ENCODE data around the gene ANKRD49.

Gene ANKRD49

GRCh38 chr11:94459576-94459975 is 34.2 kb upstream of the ANKRD49 start:
- Histone ChIP-seq H3K36me3 (ENCODE audit: insufficient read depth, low read length) (0 out of 2 replicates have a peak, but pooled peaks cover 17% of the 10 kb centered on the region), H3K4me3 (ENCODE audit: low read depth, low read length) (no peak overlapping the region), H3K79me2 (ENCODE audit: control insufficient read depth, insufficient read depth, low read length, unreplicated experiment) (no peaks in the 10 kb centered on the region)

GRCh38 chr11:94469416-94469815 is 24.4 kb upstream of the ANKRD49 start:
- Histone ChIP-seq H3K36me3 (ENCODE audit: insufficient read depth, low read length) (peaks cover 8% of the 10 kb centered on the region; the same call in 1 of the 2 replicates), H3K4me3 (ENCODE audit: low read depth, low read length) (no peak overlapping the region), H2AFZ (ENCODE audit: low read length, unreplicated experiment) (no peak overlapping the region), H3K27ac (ENCODE audit: low read depth, low read length) (no peak overlapping the region), H3K4me1 (ENCODE audit: control insufficient read depth, insufficient read depth, low read length, unreplicated experiment) (no peaks in the 10 kb centered on the region), H3K27me3 (ENCODE audit: insufficient read depth, low read length) (no peaks in the 10 kb centered on the region), H3K79me2 (ENCODE audit: control insufficient read depth, insufficient read depth, low read length, unreplicated experiment) (no peaks in the 10 kb centered on the region)

More at GRCh38 chr11:94459576-94459975, 34.2 kb upstream of the ANKRD49 start:
- no peak overlapping the region for H3K27ac ChIP-seq (ENCODE audit: low read depth, low read length)
- H2AFZ ChIP-seq (ENCODE audit: low read length, unreplicated experiment), result no peak overlapping the region
- no peaks in the 10 kb centered on the region for H3K27me3 ChIP-seq (ENCODE audit: insufficient read depth, low read length)
- no peaks in the 10 kb centered on the region for H3K4me1 ChIP-seq (ENCODE audit: control insufficient read depth, insufficient read depth, low read length, unreplicated experiment)

- Histone ChIP-seq H3K36me3 (ENCODE audit: insufficient read depth, low read length) (0 out of 2 replicates have a peak, but pooled peaks cover 3% of the 10 kb centered on the region), H2AFZ (ENCODE audit: low read length, unreplicated experiment) (no peak overlapping the region), H3K27me3 (ENCODE audit: insufficient read depth, low read length) (no peaks in the 10 kb centered on the region), H3K27ac (ENCODE audit: low read depth, low read length) (no peak overlapping the region), H3K4me1 (ENCODE audit: control insufficient read depth, insufficient read depth, low read length, unreplicated experiment) (no peaks in the 10 kb centered on the region), H3K79me2 (ENCODE audit: control insufficient read depth, insufficient read depth, low read length, unreplicated experiment) (no peaks in the 10 kb centered on the region), H3K4me3 (ENCODE audit: low read depth, low read length) (no peak overlapping the region)
Observed at GRCh38 chr11:94472916-94473799, 20.6 kb upstream of the ANKRD49 start.

DNA sequence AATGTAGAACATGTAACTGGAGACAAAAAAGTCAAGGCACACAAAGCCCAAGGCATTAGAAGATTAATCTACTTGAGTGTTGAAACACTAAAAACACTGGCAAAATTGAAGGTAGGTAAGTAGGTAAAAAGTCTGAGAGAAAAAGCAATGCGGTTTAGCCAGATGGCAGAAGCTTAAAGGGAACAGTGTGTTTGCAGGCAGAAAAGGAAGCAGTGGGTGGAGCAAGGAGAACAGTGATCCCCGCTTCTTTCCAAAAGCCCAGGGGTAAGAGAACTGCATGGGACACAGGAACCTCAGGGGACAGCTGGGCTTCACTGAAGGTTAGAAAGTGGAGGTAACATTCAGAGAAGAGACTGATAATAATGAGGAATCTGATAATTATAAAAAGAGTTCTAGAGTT is 16.2 kb upstream of the ANKRD49 start:
- Histone ChIP-seq H3K79me2 (ENCODE audit: control insufficient read depth, insufficient read depth, low read length, unreplicated experiment) (no peaks in the 10 kb centered on the region), H3K4me1 (ENCODE audit: control insufficient read depth, insufficient read depth, low read length, unreplicated experiment) (no peaks in the 10 kb centered on the region), H3K27ac (ENCODE audit: low read depth, low read length) (no peak overlapping the region), H3K36me3 (ENCODE audit: insufficient read depth, low read length) (0 out of 2 replicates have a peak, but pooled peaks cover 9% of the 10 kb centered on the region), H3K4me3 (ENCODE audit: low read depth, low read length) (no peak overlapping the region), H3K27me3 (ENCODE audit: insufficient read depth, low read length) (no peaks in the 10 kb centered on the region), H2AFZ (ENCODE audit: low read length, unreplicated experiment) (no peak overlapping the region)

DNA sequence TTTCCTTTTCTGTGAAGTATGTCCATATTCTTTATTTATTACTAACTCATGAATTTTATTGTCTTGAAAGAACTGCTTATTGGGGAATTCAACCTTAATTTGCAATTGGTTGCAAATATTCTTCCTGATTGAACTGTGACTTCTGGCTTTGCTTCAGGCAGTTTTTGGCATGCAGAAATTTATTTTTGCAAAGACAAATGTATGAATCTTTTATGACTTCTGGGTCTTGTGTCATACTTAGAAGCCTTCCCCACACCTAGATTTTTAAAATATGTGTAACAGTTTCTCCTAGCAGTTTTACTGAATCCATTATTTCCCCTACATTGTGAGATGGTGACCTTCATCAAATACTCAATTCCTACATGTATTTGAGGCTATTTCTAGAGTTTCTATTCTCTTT is 12.4 kb upstream of the ANKRD49 start:
- no peak overlapping the region for H3K4me3 ChIP-seq (ENCODE audit: low read depth, low read length)
- no peak overlapping the region for H2AFZ ChIP-seq (ENCODE audit: low read length, unreplicated experiment)
- H3K36me3 ChIP-seq (ENCODE audit: insufficient read depth, low read length), result peaks cover 20% of the 10 kb centered on the region
- H3K27ac ChIP-seq (ENCODE audit: low read depth, low read length), result no peak overlapping the region
- no peaks in the 10 kb centered on the region for H3K27me3 ChIP-seq (ENCODE audit: insufficient read depth, low read length)
- peaks cover under 1% of the 10 kb centered on the region for H3K4me1 ChIP-seq (ENCODE audit: control insufficient read depth, insufficient read depth, low read length, unreplicated experiment)
- H3K79me2 ChIP-seq (ENCODE audit: control insufficient read depth, insufficient read depth, low read length, unreplicated experiment), result no peaks in the 10 kb centered on the region

GRCh38 chr11:94486068-94486467 is 7.7 kb upstream of the ANKRD49 start:
- H3K4me1 ChIP-seq (ENCODE audit: control insufficient read depth, insufficient read depth, low read length, unreplicated experiment), result peaks cover 14% of the 10 kb centered on the region
- H2AFZ ChIP-seq (ENCODE audit: low read length, unreplicated experiment), result no peak overlapping the region
- no peak overlapping the region for H3K4me3 ChIP-seq (ENCODE audit: low read depth, low read length)
- H3K27me3 ChIP-seq (ENCODE audit: insufficient read depth, low read length), result no peaks in the 10 kb centered on the region
- H3K79me2 ChIP-seq (ENCODE audit: control insufficient read depth, insufficient read depth, low read length, unreplicated experiment), result no peaks in the 10 kb centered on the region
- no peak overlapping the region for H3K27ac ChIP-seq (ENCODE audit: low read depth, low read length)
- H3K36me3 ChIP-seq (ENCODE audit: insufficient read depth, low read length), result peaks cover 36% of the 10 kb centered on the region

DNA sequence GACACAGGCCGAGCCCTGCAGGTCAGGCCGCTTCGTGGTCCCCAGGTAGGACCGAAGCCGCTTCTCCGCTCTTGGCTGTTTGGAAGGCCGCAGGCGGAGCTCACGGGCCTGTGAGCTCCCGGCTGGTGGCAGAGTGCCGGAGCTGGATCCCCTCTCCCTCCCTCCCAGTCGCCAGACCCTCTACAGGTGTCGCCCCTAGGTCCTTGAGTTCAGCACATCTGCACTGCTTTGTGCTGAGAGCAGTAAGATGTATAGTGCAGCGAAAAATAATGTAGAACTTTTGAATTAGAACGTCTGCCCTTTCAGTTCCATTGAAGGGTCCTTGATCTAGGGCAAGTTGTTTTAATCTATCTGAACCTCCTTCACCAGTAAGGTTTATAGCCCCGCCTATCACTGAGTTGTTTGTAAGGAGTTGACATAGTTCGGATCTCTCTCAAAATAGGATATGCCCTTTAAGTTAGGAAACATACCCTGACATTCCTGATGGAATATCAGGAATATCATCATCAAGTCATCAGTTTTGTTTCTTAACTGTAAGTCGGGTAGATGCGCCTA is 419 bp downstream of the ANKRD49 start:
- no peaks in the 10 kb centered on the region for H3K27me3 ChIP-seq (ENCODE audit: insufficient read depth, low read length)
- H3K36me3 ChIP-seq (ENCODE audit: insufficient read depth, low read length), result peaks cover 7% of the 10 kb centered on the region; the same call in 1 of the 2 replicates
- peaks cover 17% of the 10 kb centered on the region for H3K79me2 ChIP-seq (ENCODE audit: control insufficient read depth, insufficient read depth, low read length, unreplicated experiment)
- H3K27ac ChIP-seq (ENCODE audit: low read depth, low read length), result peak overlapping the region; percentile 10; the same call in 1 of the 2 replicates
- peak overlapping the region; percentile 85 for H2AFZ ChIP-seq (ENCODE audit: low read length, unreplicated experiment)
- peaks cover 22% of the 10 kb centered on the region for H3K4me1 ChIP-seq (ENCODE audit: control insufficient read depth, insufficient read depth, low read length, unreplicated experiment)
- H3K4me3 ChIP-seq (ENCODE audit: low read depth, low read length), result peak overlapping the region; percentile 87

DNA sequence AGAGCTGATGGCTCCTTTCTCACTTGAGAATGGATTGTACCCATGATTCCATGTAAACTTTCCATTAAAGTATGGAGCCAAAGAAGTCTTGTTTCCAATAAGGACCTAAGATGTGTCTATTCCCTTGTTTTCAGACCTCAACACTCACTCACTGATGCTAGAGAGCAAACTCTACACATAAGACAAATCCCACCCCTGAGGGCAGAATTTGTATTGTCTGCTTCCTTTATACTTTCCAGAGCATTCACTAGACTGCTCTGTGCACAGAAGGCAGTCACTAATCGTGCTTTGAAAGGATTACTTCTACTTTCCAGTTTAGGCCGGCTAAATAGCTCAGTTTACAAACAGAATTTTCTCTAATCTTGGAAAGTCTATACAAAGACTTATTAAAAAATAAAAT is 6.4 kb downstream of the ANKRD49 start:
- Histone ChIP-seq H3K27me3 (ENCODE audit: insufficient read depth, low read length) (no peaks in the 10 kb centered on the region), H3K36me3 (ENCODE audit: insufficient read depth, low read length) (0 out of 2 replicates have a peak, but pooled peaks cover 3% of the 10 kb centered on the region), H2AFZ (ENCODE audit: low read length, unreplicated experiment) (no peak overlapping the region), H3K27ac (ENCODE audit: low read depth, low read length) (no peak overlapping the region), H3K79me2 (ENCODE audit: control insufficient read depth, insufficient read depth, low read length, unreplicated experiment) (no peaks in the 10 kb centered on the region), H3K4me1 (ENCODE audit: control insufficient read depth, insufficient read depth, low read length, unreplicated experiment) (peaks cover 6% of the 10 kb centered on the region), H3K4me3 (ENCODE audit: low read depth, low read length) (no peak overlapping the region)

DNA sequence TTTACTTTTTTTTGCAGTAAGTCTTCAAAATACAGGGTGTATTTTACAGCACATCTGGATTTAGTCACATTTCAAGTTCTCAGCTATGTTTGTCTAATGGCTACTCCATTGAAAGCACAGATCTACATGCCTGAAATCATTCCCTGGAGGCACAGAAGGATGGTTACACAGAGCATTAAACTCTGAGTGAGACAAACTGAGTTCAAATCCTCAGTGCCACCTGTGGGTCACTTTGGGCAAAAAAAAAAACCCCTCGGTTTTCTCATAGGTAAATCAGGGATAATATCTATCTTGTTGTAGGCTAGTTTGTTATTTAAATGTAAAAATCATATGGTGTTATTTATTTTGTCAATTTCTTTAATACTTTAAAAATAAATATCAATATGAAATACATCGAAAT is 7.7 kb downstream of the ANKRD49 start:
- Histone ChIP-seq H3K27ac (ENCODE audit: low read depth, low read length) (no peak overlapping the region), H3K4me3 (ENCODE audit: low read depth, low read length) (no peak overlapping the region)

GRCh38 chr11:94504689-94505293 is 11.0 kb downstream of the ANKRD49 start:
- H3K27ac ChIP-seq (ENCODE audit: low read depth, low read length), result no peak overlapping the region
- H3K79me2 ChIP-seq (ENCODE audit: control insufficient read depth, insufficient read depth, low read length, unreplicated experiment), result no peaks in the 10 kb centered on the region
- H3K4me3 ChIP-seq (ENCODE audit: low read depth, low read length), result no peak overlapping the region
- no peaks in the 10 kb centered on the region for H3K36me3 ChIP-seq (ENCODE audit: insufficient read depth, low read length)
- H3K4me1 ChIP-seq (ENCODE audit: control insufficient read depth, insufficient read depth, low read length, unreplicated experiment), result no peaks in the 10 kb centered on the region
- no peaks in the 10 kb centered on the region for H3K27me3 ChIP-seq (ENCODE audit: insufficient read depth, low read length)
- no peak overlapping the region for H2AFZ ChIP-seq (ENCODE audit: low read length, unreplicated experiment)

More for the DNA sequence above, 7.7 kb downstream of the ANKRD49 start:
- no peaks in the 10 kb centered on the region for H3K79me2 ChIP-seq (ENCODE audit: control insufficient read depth, insufficient read depth, low read length, unreplicated experiment)
- no peaks in the 10 kb centered on the region for H3K27me3 ChIP-seq (ENCODE audit: insufficient read depth, low read length)
- no peaks in the 10 kb centered on the region for H3K4me1 ChIP-seq (ENCODE audit: control insufficient read depth, insufficient read depth, low read length, unreplicated experiment)
- H2AFZ ChIP-seq (ENCODE audit: low read length, unreplicated experiment), result no peak overlapping the region
- H3K36me3 ChIP-seq (ENCODE audit: insufficient read depth, low read length), result 0 out of 2 replicates have a peak, but pooled peaks cover 3% of the 10 kb centered on the region
